GM12864 (cell line): Measurements from ENCODE around the gene MRPS2.

ENCODE experiments used
- DNase-seq: peaks from one replicate; pipeline ENCODE4 v3.0.0-alpha.2; 2011; ENCODE audit warnings: low read depth
- H3K4me3 ChIP-seq: 2 replicates; pipeline ENCODE4 v1.5.1; 2011; ENCODE audit warnings: mild to moderate bottlenecking, low read depth, low read length, control low read depth
- TF ChIP-seq, protein P1 (sequence below): IDR thresholded peaks from 2 replicates; pipeline ENCODE4 v1.5.1; 2011; ENCODE audit warnings: low read depth, mild to moderate bottlenecking, moderate library complexity, low read length, control low read depth, inconsistent platforms; ENCODE audit errors: missing control alignments

Gene MRPS2

DNA sequence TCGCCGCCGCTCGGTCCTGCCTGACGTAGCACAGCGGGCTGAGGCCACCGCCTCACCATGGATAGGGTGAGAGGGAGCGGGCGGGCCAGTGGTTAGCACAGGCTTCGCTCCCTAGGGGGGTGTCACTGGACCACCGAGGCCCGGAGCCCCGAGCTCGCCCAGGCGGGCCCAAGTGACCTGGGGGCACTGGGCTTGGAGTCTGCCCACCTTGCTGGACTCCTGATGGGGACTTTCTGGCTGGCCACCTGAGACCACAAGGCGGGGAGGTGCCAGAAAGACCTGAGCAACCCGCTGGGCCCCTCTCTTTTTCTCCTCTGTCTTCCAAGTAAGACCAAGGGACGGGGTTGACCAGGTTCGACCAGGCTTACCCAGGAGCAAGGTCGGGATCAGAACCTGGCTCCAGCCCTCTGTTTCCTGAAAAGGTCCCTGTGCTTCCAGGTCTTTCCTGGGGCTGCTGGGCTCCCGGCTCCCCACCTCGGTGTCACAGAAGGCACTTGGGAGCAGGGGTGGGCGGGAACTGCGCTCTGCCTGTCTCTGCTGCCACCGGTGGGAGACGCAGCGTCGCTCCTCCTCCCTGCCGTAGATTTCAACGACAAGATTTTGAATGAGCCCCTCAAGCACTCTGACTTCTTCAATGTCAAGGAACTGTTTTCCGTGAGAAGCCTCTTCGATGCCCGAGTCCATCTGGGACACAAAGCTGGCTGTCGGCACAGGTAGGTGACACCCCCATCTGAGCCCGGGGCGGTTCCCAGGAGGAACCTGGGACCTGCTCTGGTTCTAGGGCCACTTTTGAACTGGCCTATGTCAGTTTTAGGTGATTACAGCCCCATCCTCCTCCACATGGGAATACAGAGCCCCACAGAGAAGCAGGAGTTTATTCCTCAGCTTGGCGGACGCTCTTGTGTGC, 1.0 kb downstream of the MRPS2 start:
- H3K4me3 ChIP-seq: peak overlapping the region; percentile 81
- TF ChIP-seq, protein P1, sequence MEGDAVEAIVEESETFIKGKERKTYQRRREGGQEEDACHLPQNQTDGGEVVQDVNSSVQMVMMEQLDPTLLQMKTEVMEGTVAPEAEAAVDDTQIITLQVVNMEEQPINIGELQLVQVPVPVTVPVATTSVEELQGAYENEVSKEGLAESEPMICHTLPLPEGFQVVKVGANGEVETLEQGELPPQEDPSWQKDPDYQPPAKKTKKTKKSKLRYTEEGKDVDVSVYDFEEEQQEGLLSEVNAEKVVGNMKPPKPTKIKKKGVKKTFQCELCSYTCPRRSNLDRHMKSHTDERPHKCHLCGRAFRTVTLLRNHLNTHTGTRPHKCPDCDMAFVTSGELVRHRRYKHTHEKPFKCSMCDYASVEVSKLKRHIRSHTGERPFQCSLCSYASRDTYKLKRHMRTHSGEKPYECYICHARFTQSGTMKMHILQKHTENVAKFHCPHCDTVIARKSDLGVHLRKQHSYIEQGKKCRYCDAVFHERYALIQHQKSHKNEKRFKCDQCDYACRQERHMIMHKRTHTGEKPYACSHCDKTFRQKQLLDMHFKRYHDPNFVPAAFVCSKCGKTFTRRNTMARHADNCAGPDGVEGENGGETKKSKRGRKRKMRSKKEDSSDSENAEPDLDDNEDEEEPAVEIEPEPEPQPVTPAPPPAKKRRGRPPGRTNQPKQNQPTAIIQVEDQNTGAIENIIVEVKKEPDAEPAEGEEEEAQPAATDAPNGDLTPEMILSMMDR: no peak
- DNase-seq: no peak

DNA sequence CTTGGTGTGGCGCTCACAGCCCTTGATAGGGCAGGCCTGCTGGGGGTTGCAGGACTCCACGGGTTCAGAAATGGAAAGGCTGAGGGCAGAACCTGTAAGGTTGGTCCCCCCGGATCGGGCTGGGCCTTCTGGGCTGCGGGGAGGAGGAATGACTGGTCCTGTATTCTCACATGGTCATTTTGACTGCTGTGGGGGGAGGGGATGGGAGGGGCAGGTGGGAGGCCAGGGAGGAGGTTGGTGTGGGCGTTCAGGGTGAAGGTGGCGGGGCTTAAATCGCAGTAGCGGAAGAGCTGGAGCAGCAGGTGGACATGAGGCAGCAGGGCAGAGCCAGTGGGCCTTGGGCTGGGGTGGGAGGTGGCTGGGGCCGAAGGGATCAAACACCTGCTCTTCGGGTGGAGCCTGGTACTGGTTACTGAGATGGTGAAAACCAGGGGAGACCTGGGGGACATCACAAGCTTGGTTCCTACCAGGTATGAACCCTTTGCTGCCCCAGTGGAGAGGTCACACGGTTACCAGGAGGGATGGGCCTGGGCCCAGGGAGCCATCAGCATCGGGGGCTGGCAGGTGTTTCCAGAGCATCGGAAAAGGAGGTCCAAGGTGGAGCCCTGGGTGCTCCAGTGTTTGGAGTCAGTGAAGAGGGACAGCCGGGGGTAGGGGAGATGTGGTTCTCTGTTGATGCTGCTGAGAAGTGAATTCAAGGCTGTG, 1.8 kb downstream of the MRPS2 start:
- no peak overlapping the region for H3K4me3 ChIP-seq
- TF ChIP-seq, protein P1: no peak
- DNase-seq: no peak

DNA sequence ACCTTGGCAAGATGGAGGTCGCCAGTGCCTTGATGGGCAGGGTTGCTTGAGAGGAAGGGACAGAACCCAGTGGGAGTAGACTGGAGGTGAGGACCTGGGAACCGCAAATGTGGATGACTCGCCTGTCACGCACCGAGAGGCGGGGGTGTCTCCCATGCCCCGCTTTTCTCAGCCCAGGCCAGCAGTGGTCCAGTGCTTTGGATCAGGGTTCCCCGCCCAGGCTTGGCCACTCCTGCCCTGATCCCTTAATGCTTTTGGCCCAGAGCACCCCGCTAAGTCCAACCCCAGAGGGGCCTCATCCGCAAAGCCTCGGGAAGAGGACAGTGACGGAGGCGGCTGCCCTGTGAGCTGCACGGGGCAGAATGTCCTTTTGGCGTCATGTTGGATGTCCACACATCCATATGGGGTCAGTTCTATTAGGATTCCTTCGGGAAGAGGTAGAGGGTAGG, 2.4 kb downstream of the MRPS2 start:
- no peak overlapping the region for H3K4me3 ChIP-seq
- no peak for DNase-seq
- TF ChIP-seq, protein P1: no peak

DNA sequence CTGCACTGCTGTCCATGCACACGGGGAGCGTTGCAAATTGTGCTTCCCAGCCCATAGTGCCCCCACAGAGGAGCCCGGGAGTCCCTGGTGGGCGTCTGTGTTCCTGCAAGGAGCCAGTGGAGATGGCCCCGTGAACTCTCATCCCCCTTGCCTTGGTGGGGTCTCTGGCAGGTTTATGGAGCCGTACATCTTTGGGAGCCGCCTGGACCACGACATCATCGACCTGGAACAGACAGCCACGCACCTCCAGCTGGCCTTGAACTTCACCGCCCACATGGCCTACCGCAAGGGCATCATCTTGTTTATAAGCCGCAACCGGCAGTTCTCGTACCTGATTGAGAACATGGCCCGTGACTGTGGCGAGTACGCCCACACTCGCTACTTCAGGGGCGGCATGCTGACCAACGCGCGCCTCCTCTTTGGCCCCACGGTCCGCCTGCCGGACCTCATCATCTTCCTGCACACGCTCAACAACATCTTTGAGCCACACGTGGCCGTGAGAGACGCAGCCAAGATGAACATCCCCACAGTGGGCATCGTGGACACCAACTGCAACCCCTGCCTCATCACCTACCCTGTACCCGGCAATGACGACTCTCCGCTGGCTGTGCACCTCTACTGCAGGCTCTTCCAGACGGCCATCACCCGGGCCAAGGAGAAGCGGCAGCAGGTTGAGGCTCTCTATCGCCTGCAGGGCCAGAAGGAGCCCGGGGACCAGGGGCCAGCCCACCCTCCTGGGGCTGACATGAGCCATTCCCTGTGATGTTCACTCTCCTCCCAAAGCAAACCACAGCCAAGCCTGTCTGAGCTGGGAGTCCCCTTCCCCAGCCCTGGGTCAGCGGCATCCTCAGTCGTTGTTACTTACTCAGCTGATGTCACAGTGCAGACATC, 3.1 kb downstream of the MRPS2 start:
- no peak overlapping the region for H3K4me3 ChIP-seq
- no peak for DNase-seq
- TF ChIP-seq, protein P1: no peak

DNA sequence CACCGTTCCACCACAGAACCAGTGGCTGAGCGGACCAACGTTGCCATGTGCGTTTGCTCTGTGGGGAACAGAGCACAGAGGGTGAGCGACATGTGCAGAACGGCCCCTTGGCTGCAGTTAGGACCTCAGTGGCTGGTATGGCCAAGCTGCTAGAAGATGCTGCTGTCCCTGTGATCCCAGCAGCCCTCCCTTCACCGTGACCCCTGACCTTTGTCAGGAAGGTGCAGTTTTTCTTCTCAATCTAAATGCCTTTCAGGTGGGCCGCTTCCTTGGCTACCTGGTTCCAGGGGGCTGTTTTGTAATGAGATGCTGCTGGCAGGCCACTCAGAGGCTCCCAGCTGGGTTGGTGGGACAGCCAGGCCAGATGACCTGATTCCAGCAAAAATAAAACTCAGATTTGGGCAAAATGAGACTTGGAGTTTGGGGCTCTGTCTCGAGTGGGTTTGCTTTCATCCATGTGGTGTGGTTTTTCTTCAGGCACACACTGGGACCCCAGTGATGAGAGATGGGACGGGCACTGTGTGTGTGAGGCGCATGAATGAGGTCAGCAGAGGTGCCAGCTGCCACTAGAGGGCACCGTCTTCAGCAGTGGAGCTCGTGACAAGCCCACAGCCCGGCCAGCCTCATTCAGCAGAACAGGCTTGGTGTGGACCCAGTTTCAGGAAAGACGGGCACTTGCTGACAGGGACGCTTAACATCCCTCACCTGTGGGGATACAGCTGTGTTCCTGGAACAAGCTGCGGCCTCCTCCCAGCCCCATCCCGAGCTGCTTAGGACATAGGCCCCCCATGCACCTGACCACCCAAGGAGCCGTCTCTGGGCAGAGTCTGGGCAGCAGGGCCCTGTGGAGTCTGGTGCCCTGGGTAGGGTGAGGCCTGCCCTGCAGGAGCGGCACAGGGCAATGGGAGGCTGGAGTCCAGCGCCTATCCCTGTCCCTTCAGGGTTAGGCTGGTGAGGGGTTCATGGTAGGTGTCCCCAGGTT, 4.1 kb downstream of the MRPS2 start:
- no peak for DNase-seq
- H3K4me3 ChIP-seq: no peak overlapping the region
- TF ChIP-seq, protein P1: peak; percentile 90
